HG02840 (cell line): ENCODE measurements around the gene FOXG1.

Source experiments
- ATAC-seq: cut with Tn5 transposase; IDR thresholded peaks from one replicate; pipeline ENCODE4 v1.9.1; 2021; ENCODE audit warnings: mild to moderate bottlenecking, moderate library complexity, moderate number of reproducible peaks; ENCODE audit not compliant: unreplicated experiment, low FRiP score

The FOXG1 gene

DNA sequence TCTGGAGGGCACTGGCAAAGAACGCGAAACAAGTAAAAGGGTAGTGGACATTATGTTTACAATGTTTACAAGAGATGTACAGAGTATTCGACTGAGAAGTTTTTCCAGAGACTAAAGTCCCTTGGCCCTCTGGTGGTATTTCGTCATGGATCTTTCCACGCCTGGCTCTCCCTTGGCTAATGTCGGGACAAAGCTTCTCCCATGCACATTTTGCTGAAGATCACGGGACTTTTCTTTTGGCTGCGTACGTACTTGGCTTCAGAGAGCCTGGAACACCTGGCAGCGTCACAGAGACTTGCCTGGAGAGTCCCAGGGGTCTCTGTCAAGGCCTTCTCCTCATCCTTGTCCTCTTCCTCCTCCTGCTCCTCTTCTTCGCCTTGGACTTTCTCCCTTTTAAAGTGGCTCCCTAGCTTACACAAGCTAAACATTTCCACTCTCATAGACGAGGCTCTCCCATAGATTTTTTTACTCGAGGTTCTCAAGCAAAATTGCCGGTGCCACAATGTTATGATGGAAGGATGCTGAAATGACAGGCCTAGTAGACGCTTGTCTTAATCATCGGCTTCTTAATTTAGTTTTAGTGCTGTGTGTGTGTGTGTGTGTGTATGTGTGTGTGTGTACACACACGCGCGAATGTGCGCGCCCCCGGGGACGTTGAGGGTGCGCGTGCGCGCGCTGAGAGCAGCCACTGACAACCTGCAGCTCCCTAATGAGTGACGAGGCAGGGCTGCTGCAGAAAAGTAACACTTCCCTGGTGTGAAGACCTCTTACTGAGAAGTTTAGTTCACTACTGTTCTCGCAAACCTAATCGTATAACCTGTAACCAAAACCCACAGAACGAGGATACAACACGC, 4.9 kb upstream of the FOXG1 start:
- no peak for ATAC-seq

DNA sequence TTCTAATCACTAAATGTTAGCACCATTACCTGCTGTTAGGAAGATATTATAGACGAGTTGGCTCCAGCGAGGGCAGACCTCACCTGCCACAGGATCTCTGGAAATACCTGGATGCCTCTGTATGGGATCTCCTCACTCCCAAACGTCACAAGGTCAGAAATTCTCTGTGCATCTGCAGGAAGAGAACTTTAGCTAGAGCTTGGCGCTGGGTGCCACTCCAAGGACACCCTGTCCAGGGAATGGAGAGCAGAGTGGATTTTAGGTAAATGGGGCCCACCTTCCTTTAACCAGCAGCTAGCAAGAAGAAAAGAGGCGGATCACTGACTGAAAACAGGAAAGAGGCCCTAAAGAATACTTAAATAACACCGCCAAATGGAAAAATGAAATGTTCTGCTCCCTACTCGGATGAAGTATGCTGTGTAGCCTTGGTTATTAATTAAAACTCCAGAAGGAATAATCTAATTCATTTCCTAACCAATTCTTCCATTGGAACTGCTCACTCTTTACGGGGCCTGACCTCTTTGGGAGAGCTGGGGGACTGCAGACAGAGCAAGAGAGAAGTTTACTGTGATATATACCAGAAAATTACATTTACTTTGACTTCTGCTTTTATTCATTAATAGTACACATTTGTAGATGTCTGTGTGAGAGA, 4.2 kb upstream of the FOXG1 start:
- ATAC-seq = no peak

DNA sequence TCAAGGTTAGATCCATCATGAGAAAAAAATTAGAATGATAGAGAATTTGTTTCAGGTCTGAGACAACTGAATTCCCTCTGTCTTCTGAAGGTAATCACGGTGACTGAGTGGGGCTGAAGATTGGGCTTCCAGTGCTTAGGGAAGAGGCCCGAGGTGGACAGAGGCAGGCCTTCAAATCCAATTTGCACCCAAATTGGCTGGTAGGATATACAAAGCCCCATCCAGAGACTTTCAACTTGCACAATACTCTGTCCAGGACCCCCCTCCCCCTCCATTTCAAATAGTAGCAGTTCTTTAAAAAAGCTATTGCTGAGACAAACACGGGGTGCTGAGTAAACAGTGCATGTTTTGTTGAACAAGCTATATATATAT, 3.6 kb upstream of the FOXG1 start:
- no peak for ATAC-seq

DNA sequence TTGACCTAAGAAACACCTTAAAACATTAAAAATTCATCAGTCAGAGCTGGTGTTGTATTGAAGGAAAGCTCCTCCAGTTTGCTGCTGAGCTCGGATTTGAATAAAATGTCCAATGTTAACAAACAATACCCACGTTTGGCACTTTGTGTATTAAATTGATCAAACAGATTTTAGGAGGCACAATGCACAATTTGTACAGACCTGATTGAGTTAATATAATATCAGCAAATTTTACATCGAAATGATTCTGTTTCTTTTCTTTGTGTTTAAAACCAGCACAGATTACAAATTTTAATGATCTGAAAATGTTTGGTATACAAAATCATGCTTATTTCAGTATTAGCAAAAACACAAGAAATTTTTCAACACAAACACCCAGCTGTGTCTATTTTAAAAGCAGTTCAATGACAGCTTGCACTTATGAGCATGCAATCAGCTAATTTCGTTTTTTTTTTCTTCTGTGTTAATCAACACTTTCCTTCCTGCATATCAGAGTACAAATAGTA, 2.8 kb upstream of the FOXG1 start:
- no peak for ATAC-seq

DNA sequence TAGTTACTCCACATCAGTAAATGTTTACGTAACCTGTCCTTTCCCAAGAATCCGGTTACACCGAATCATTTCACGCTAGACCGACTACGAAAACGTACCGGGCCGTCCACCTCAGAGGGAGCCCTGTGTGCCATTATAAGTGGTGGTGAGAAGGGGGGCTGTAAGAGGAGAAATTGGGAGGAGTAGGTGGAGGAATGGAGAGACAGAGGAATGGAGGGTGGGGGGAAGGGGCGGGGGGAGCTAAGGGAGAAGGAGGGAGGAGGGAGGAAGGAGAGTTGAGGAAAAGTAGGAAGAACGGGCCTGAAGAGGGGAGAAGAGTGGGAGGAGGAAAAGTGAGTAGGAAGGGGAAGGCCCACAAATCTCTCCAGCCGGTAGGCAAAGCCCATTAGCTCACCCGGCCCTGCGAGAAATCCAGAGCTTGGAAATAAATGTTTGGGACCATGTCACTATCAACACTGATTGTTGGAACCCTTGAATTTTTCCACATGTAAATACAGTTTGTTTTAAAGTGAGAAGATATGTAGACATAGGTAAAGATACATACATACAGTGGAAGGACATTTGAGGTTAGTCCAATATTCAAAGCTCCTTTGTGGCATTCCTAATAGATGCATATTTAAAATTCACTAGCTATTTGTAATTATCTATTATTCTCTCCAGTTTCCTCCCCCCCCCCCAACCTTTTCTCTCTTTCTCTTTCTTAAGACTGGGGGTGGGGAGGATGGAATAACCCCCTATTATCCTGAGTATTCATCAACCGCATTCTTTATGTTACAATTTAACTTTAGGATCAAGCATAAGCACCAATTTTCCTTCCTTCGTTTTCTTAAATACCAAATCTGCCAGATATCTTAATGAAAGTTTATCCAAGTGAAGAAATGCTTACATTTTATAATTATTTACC, 2.1 kb upstream of the FOXG1 start:
- ATAC-seq = no peak

DNA sequence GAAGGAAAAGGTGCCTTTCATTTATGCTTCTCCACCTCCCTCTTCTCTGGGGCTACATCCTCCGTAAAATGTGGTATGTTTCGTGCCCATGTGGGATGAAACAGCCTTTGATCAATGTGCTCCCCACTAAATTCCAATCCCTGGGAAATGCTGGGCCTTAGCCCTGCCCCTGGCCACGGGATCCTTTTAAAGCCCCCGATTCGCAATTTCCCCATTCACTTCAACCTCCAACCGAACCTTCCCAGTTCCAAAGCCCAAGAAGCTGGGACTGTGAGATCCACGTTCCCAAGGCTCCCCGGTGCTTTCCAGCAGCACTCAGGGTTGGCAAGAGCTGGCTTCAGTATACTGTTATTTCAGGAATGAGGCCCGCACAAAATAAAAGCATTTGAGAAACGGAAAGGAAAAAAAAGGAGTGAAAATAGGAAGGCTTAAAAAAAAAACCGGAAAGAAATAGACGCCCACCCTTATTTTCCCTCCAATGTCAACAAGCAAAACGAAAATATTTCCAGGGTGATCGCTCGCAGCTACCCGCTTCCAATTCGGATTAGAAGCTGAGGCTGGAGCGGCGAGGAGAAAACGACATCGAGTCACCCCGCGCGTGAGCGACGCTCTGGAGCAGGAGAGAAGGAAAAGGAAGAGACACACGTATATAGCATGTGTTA, 1.3 kb upstream of the FOXG1 start:
- ATAC-seq = no peak

DNA sequence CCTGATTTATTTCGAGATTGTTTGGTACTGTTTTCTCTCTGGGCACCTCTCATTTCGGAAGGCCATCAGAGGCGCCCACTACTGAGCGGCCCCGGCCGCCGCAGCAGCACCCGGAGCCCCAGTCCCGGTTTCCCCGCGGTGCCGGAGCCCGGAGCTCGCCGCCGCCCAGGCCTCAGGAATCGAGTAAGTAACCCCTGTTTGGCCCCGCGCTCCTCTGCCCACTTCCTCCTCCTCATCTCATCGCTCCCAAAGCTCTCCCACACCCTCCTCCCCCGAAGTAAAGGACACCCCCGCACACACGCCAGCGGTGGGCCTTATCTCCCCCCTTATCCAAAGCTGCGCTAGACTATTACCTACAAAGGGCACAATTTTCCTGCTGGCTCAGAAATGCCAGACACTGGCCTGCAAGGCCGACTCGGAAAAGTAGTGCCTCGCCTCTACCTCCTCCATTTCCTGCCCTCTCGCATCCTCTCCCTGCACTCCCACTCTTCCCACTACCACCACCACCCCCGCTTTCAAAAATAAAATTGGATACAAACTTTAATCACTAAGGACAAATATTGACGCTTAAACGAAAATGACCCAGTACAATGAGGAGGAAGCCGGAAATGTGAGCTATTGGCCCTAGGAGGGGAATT, 637 bp upstream of the FOXG1 start:
- ATAC-seq = no peak

DNA sequence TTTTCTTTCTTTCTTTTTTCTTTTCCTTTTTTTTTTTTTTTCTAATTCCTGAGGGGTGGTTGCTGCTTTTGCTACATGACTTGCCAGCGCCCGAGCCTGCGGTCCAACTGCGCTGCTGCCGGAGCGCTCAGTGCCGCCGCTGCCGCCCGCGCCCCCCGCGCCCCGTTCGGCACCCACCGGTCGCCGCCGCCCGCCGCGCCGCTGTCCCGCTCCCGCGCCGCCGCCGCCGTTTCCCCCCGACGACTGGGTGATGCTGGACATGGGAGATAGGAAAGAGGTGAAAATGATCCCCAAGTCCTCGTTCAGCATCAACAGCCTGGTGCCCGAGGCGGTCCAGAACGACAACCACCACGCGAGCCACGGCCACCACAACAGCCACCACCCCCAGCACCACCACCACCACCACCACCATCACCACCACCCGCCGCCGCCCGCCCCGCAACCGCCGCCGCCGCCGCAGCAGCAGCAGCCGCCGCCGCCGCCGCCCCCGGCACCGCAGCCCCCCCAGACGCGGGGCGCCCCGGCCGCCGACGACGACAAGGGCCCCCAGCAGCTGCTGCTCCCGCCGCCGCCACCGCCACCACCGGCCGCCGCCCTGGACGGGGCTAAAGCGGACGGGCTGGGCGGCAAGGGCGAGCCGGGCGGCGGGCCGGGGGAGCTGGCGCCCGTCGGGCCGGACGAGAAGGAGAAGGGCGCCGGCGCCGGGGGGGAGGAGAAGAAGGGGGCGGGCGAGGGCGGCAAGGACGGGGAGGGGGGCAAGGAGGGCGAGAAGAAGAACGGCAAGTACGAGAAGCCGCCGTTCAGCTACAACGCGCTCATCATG, 654 bp downstream of the FOXG1 start:
- no peak for ATAC-seq

DNA sequence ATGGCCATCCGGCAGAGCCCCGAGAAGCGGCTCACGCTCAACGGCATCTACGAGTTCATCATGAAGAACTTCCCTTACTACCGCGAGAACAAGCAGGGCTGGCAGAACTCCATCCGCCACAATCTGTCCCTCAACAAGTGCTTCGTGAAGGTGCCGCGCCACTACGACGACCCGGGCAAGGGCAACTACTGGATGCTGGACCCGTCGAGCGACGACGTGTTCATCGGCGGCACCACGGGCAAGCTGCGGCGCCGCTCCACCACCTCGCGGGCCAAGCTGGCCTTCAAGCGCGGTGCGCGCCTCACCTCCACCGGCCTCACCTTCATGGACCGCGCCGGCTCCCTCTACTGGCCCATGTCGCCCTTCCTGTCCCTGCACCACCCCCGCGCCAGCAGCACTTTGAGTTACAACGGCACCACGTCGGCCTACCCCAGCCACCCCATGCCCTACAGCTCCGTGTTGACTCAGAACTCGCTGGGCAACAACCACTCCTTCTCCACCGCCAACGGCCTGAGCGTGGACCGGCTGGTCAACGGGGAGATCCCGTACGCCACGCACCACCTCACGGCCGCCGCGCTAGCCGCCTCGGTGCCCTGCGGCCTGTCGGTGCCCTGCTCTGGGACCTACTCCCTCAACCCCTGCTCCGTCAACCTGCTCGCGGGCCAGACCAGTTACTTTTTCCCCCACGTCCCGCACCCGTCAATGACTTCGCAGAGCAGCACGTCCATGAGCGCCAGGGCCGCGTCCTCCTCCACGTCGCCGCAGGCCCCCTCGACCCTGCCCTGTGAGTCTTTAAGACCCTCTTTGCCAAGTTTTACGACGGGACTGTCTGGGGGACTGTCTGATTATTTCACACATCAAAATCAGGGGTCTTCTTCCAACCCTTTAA, 1.5 kb downstream of the FOXG1 start:
- ATAC-seq = no peak

DNA sequence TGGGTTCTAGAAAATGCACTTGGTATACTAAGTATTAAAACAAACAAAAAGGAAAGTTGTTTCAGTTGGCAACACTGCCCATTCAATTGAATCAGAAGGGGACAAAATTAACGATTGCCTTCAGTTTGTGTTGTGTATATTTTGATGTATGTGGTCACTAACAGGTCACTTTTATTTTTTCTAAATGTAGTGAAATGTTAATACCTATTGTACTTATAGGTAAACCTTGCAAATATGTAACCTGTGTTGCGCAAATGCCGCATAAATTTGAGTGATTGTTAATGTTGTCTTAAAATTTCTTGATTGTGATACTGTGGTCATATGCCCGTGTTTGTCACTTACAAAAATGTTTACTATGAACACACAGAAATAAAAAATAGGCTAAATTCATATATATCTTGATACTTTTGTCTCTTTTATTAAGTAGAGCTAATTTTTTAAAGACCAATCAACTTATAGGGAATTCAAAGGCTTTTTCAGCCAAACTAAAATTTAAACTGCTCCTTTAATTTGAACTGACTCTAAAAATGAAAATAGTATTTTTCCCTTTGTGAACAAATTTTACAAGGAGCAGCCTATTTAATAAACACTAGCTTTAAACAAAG, 2.8 kb downstream of the FOXG1 start:
- no peak for ATAC-seq

DNA sequence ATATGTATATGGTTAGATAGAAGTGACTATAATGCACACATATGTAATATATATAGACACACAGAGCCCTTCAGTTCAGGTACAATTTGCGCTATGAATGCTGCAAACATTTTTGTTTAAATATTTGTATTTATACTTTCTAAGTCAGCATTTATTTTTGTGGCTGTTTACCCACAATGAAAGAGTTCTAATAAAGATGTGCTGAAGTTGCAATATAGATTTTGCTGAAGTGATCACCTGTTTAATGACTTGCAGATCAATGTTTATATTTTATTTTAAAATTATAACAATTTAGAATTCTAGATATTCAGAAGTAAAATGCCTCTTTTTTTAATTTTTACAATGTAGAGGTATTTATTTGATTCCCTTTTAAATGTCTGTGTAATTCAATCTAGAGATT, 3.5 kb downstream of the FOXG1 start:
- ATAC-seq = no peak

DNA sequence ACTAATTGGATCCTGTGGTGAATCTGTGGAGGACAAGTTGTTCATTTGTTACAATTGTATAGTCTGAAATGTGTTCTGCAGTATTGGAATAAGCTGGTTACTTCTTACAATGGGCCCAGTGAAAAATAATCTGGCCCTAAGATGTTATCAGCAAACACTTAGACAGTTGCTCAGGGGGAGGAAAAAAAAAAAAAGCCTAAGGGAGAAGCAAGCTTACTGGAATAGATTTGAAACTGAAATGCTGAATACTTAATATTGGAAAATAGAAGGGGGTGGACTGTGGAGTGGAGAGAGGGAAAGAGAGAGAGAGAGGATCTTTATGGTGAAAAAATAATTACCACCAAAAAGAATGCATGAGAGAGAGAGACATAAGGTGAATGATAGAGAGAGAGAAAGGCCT, 4.0 kb downstream of the FOXG1 start:
- no peak for ATAC-seq

DNA sequence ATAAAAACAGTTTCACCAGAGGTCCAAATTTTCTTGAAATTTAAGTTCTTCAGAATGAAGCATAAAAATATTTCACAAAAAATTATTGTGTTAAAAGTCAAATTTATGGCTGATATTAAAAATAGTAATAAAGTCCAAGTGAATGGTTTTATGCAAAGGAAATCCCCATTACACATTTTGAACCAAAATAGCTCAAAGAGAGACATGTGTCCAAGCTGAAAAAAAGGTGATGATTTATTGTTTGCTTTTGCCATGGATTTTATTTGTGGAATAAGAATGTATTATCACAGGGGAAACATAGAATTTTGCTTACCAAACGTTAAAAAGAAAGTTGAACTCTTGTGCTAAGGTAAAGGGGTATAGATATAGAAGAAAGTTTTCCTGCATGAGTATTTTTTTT, 4.6 kb downstream of the FOXG1 start:
- no peak for ATAC-seq

DNA sequence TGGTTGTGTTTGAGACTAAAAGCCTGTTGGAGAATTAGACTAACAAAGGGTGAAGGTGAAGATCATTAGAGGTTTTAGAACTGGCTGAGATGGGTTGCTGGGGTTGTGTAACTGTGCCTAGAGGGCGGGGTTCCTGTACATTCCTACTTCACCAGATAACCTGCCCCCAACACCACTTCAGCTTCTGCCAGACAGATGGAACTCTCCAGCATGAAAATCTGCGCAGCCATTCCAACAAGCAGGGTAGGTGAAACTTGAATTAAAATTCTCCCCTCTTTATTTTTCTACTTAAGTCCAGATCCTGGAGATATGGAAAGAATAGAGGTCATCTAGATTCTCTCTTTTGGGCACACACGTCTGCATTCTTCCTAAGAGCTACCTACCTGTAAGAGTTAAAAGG, 6.0 kb downstream of the FOXG1 start:
- no peak for ATAC-seq

DNA sequence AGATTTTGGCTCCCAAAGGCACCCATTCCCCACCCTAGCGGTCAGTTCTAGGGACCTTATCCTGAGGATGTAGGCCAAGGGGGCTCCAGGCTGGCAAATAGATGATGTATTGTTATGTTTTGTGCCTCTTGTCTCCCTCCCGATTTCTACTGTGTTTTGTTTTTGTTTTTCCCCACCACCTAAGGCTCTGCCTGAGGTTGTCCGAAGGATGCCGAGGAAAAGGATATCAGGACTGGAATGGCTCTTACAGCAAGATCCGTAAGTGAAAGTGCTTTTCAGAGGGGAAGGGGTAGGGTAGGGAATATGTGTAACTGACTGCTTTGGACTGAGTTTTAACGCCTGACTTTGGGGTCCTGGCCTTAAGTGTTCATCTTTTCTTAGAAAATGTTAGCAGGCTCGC, 6.6 kb downstream of the FOXG1 start:
- ATAC-seq = no peak

DNA sequence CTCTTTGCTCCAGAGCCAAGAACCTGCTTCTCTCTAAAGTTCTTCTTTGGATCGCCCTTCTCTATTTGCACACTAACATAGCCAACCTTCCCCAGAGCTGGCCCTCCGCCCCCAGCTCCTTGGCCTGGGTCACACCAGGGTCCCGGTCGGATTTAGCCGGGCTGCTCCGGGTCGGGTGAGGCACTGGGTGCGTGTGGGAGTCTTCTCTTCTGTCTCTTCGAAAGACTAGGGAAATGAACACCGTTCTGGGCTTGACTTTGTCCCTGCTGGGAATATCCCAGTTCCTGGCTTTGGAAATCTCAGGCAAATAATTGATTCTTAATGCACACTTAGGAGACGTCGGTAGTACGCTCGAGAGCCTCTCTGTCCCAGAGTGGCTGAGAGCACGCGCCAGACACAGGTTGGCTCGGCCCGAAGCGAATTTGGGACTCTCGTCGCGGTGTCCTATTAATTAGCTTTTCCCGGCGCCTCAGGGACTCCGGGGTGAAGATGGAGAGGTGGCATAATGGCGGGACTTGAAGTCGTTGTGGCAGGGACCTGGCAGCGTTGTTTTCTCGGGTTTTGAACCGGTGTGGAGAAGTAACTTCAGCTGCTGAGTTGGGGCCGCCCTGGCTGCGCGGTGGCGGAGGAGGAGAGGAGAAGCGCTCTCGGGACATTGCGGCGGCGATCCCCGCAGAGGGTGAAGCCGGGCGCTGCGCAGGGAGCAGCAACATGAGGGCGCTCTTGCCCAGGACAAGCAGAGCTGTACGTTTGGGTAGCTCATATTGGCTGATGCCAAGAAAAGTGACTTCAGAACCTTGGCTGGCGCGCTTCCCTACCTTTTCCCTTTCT, 7.5 kb downstream of the FOXG1 start:
- no peak for ATAC-seq
